Left renal pelvis (tissue), 4 donors: ENCODE results near the gene TUBGCP6. TPM values are rescaled to one million over a fixed set of nuclear protein-coding genes. Genes with fewer than 3 reads are reported as not detected.

Source experiments
- DNase-seq, 4 donors: peaks; one replicate each; pipeline ENCODE4 v3.0.0-alpha.2; 2013; ENCODE audit warnings: low read depth in 4 of 4, low spot score in 3 of 4
- polyA plus RNA-seq, 4 donors: library from polyadenylated mRNA; unstranded; fragments of 120-200 nt; gene quantifications; one replicate each; pipeline ENCODE4 v1.2.1, GENCODE V29; 2013; ENCODE audit not compliant: insufficient read length in 4 of 4

TUBGCP6 gene, protein sequence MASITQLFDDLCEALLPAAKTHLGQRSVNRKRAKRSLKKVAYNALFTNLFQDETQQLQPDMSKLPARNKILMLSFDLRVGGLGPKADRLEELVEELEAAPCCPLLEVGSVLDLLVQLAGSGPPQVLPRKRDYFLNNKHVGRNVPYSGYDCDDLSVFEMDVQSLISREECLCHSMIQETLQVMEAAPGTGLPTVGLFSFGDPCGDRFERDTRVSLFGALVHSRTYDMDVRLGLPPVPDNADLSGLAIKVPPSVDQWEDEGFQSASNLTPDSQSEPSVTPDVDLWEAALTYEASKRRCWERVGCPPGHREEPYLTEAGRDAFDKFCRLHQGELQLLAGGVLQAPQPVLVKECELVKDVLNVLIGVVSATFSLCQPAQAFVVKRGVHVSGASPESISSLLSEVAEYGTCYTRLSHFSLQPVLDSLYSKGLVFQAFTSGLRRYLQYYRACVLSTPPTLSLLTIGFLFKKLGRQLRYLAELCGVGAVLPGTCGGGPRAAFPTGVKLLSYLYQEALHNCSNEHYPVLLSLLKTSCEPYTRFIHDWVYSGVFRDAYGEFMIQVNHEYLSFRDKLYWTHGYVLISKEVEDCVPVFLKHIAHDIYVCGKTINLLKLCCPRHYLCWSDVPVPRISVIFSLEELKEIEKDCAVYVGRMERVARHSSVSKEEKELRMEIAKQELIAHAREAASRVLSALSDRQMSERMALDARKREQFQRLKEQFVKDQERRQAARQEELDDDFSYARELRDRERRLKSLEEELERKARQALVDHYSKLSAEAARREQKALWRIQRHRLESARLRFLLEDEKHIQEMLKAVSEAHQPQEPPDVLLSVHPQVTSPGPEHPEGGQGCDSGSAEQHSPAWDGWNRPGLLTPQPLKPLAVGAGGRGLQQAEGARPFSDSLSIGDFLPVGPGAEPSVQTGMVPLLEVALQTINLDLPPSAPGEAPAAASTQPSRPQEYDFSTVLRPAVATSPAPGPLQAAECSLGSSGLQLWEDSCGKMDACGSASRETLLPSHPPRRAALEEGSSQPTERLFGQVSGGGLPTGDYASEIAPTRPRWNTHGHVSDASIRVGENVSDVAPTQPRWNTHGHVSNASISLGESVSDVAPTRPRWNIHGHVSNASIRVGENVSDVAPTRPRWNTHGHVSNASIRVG (N-terminal part only)
- polyA plus RNA-seq, result 10 to 100 TPM; 24.2 to 47.3 (median 34.6) TPM

DNA sequence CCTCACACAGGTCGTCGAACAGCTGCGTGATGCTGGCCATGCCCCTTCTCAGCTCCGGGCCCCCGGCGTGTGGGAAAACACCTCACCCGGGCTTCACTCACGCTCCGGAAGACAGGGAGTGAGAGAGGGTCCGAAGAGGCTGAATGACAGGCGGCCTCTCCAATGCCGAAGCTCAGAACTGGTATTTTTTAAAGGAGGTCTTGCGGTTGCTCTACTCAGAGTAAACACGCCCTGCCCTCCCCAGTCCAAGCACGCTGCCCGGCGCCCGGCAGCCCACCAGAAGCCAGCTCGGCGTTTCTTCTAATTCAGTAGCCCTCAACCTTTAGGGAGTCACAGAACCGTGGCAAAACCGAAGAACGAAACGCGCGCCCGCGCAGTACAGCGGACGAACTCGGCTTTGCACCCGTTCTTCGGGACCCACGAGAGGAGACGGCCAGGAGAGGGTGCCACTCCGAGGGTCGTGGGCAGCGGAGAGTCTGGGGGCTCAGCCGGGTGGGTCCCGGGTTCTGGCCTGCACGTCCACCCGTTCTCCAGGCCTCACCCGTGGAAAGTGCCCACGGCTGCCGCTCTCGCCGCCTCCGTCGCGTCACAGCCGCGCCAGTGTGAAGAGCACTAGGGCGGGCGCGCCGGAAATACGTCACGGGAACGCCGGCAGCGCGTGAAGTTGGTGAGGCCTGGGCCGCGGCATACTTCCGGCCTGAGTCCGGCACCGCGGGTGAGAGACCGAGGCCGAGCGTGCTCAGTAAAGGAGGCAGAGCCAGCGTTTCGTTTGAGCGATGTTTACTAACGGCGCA, at the start of gene TUBGCP6:
Gene TUBGCP6 (minus strand): TSS at position 604 of the 794 bp plus-strand sequence. CDS start 564 bp downstream, at position 40.
- DNase-seq, result peak; percentile 79 to 89 (median 84)

DNA sequence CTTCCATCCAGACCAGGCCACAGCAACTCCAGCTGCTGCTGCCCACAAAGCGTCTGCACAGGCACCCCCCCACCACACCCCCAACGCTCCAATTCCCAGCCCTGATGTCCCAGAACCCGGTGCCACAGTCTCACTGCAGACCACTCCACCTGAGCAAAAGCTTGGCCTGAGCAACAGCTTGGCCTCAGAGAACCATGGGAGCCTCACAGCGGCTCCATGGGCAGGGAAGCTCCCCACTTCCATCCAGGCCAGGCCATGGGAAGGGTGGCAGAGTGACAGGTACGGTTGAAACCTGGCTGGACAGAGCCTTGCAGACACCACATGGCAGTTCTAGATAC, 49.5 kb upstream of the TUBGCP6 start:
- DNase-seq, result no peak

DNA sequence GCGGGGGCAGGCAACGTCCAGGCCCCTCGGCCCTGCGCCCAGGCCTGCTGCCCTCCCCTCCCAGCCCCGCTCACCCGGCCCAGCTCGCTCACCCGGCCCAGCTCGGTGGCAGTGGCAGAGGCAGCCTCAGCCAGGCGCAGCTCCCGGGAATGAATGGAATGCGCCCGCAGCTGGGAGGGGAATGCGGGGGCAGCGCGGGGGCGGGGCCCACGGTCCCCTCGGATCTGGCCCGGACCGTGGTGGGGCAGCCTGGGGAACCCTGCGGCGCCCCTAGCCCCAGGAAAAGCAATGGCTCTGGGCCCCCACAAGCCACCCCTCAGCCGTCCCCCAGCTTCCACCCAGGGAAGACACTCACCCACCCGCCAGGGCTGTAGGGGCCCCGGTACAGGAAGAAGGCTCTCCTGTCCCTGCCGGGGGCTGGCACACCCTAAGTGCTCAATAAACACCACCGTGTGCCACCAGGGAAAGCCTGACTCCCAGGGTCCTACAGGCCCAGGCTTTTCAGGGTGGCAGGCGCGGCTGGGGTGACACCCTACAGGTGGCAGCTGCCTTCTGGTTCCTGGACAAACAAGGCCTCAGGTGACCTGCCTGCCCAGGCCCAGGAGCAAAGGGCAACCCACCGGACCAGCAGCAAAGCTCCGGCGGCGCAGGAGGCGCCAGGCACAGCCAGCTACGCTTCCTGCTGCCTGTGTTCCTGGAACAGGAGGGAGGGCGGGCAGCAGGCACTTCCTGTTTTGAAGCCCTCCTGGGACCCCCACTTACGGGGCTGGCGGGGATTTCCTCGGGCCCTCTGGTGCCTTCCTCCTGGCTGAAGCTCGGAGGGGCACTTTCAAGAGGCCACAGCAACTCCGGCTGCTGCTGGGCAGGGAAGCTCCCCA, 48.9 kb upstream of the TUBGCP6 start:
- peak in 1 of 4 donors; percentile 62 for DNase-seq

DNA sequence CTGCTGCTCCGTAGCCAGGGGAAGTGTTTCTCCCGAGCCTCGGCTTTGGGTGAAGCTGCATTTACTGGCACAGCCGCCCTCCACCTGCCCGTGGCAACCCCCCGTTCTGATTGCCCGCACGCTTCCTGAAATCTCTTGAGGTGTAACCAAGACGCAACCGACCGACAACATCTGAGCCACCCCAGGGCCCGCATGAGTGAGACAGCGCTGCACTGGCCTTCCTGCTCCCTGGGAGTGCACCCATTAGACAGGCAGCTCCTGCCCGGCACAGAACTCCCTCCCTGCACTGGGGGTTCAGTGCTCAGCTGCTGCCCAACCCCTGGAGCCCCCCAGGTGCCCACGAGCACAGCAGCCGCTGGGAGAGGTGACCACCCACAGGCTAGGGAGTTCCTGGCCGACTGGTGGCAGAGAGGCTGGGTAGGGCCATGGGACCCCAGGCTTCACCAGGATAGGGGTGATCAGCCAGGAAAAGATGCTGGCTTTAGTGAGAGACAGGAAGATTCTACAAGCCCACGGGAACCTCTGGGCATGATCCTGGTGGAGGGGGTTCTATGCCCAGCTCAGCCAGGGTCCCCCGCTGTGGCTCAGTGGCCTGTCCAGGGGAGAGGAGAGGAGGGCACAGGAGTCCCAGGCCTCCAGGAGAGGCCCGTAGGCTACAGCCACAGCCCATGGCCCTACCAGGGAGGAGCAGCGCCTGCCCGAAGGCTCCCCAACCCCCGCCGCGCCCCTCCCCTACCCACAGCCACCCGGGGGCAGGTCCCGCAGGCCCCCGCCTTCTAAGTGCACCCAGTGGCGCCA, 48.0 kb upstream of the TUBGCP6 start:
- no peak for DNase-seq

DNA sequence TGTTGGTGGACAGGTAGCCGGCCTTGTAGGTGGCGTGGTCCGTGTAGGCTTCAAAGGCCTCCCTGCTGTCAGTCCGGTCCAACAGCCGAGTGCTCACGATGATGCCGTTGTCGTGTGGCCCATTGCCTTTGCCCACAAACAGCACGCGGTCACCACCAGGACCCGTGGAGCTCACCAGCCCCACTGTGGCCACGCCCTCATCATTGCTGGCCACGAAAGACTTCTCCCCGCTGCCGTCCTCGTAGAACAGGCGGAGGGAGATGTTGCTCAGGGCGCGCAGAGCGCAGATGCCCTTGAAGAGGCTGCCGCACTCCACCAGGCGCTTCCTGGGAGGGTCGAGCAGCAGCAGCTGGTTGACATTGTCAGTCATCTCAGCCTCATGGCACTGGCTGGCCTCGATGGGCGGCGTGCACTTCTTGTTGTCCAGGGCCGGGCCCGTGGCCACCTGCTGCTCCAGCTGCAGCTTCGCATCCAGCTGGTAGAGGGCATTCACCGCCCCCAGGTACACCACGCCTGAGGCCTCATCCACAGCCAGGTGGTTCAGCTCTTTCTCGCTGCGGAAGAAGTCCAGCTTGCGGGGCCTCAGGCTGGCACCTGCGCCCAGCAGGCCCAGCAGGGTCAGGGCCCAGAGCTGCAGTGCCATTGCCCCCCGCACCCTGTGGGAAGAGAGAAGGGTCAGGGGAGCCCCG, 45.3 kb upstream of the TUBGCP6 start:
- no peak for DNase-seq

DNA sequence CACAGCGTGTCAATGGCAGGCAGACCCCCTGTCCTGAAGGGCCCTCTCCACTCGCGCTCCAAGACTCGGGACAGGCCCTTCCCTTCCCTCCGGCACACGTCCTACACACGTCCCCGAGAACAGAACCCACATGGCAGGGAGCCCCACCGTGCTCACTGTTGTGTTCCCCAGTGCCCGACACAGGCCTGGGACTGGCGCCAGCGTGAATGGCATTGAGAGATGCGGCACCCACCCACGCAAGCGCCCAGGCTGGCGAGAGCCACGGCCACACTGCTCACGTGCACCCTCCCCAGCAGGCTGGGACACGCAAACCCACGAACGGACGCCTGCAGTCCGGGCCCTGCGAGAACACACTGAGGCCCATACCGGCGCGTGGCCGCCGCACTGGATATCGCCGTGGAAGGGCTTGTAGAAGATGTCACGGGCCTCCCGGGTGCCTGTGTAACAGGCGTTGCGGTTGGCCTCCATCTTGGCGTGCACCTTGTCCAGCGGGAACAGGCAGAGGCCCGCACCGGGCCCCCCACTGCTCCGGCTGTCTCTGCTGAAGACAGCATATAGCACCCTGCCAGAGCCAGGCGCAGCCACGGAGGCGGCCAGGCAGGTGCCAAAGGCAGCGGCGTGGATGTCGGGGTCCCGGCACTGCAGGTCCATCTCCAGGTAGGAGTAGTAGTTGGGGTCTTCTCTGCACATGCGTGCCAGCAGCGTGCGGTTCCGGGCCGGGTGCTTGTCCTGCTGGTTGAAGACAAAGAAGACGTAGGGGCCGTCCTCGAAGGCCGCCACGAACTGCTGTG, 44.5 kb upstream of the TUBGCP6 start:
- DNase-seq, result no peak

DNA sequence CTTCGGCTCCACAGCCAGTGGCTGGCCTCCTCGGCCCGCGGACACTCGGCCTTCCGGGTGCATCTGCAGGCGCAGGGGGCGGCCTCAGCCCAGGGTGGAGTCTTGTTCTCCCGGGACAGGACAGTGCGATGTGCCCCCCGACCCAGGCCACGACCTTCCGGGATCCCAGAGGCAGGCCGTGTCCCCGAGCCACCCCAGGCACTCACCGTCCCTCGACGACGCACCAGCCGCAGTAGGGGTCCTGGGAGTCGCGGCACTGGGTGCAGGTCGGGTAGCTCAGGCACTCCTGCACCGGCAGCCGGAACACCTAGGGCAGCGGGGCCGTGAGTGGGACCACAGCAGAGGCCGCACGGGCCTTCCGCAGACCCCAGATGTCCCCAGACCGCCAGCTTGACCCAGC, 42.9 kb upstream of the TUBGCP6 start:
- no peak for DNase-seq

DNA sequence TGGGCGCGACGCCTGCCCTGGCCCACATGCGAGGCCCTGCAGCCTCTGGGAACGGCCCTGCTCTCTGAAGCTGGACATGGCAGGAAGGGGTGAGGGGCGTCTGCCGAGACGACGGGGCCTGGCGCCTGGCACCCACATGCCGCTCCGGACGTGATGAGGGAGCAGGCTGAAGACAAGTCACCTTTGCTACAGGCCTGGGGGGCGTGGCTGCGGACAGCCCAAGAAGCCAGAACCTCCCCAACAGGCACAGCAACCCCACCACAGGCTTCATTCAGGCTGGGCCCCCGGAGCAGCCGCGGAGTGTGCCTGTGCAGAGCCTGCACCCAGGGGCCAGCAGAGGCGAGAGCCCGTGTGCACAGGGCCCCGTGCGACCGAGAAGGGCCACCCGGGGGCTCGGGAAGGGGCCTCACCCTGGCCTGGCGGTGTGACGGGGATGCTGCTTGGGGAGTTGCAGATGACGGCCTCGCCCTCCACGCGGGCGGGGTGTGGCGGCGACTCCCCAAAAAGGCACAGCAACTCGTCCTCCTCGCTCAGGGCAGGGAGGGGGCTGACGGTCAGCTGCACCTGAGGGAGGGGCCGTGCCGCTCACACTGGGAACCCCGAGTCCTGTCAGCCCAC, 42.0 kb upstream of the TUBGCP6 start:
- DNase-seq, result no peak

DNA sequence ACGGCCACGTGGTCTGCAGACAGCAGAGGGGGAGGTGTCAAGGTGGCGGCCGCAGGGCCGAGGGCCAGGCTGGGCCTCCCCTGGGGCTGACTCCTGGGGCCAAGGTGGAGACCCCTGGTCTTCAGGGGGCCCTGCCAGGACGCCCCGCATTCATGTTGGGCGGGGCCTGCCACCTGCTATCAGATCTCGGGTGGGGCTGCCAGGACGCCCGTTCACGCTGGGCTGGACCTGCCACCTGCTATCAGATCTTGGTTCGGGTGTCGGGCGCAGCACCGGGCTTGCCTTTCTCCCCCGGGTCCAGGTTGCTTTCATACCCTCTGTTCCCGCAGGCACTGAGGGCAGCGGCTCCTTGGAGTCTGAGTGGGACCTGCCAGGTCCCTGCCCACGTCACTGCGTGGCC, 41.5 kb upstream of the TUBGCP6 start:
- no peak for DNase-seq

DNA sequence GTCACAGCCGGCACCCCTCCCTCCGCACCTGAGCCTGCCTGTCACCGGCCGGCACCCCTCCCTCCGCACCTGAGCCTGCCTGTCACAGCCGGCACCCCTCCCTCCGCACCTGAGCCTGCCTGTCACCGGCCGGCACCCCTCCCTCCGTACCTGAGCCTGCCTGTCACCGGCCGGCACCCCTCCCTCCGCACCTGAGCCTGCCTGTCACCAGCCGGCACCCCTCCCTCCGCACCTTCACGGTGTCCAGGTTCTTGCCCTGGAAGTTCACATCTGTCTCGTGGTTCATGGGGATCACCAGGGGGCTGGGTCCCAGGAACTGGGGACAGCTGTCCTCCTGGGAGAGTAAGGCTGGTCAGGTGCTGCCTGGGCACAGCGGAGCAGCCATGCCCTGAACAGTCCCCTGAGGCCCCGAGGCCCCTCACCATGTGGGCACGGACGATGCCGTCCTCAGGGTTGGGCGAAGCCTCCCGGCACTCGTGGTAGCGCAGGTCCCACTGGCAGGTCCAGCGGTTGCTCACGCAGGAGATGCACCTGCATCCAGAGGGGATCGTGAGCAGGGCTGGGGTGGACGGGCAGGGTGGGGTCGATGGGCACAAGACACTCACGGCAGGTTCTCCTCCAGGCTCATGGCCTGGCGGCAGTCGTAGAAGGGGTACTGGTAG, 40.9 kb upstream of the TUBGCP6 start:
- no peak for DNase-seq

DNA sequence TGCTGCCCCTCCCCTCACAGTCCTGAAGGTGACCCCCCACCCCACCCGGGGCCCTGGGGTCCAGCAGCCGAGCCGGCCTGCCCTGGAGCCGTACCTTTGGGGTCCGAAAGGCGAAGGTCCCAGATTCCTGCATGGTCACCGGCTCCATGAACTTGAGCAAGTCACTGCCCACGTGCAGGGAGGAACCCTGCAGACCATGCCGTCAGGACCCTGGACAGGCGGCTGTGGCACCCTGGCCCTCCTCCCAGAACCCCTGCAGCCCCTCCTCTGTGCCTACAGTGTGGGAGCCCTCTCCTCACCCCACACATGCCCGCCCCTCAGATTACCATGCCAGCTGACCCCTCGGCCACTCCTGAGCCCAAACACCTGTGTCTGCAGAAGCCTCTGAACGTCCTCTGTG, 39.7 kb upstream of the TUBGCP6 start:
- DNase-seq, result no peak

DNA sequence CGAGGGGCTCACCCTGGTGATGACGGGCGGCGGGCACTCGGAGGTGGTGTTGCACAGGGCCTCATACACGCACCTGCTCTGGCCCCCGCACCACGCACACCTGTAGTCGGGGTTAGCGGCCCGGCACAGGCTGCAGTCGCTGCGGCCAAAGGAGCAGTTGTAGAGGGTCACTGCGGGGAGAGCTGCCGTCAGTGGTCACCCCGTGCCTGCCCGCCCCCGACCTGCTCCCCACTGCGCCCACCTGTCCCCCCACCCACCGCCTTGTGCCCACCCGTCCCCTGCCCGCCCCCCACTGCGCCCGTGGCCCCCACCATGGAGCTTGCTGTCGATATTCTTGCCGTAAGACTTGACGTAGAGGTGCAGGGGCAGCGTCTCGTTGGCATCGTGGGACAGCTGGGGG, 39.0 kb upstream of the TUBGCP6 start:
- DNase-seq, result no peak

DNA sequence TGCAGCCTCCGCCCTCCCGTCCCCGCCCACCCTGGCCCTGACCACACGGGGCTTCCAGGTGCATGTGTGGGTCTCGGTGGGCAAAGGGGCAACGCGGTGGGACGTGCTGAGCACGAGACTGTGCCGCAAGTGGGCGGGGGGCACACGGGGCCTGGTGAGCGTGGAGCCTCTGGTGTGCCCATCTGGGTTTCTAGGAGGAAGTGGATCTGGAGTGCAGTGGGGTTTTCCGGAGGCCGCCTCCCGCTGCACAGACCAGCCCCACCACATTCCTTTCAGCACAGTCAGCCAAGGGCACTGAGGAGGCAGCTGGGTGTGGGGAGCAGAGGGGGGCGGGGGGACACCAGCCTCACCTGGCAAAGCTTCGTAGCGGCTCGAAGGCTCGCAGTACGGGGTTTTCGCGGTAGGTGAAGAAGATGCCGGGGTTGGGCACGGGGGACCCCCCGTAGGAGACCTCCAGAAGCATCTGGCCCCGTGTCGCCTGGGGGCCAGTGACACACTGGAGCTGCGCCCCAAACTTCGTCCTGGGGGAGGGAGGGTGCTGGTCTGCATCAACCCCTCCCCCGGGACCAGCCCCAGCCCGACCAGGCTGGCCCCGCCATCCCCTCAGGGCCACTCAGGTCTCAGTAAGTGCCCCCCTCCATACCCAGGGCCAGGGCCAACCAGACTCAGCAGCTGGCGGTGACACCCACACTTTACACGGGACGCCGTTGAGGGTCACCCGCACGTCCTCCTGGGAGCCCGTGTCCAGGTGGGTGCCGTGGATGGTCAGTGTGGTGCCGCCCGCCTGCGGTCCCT, 37.7 kb upstream of the TUBGCP6 start:
- DNase-seq, result no peak

DNA sequence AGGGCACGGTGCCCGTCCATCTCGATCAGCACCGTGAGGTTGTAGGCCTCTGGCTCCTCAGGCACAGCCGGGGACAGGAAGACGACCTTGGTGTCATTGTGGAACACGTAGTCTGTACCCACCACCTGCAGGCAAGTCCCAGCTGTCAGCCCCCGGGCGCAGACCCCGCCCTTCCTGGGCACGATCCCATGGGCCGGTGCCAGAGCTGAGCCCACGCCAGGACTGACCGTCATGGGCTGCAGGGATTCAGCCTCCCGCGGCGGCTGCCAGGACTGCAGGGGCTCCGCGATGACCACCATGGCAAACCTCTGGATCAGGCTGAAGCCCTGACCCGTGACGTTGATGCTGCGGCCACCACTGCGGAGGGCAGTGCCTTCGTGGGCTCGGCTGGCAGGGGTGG, 37.1 kb upstream of the TUBGCP6 start:
- DNase-seq, result no peak

DNA sequence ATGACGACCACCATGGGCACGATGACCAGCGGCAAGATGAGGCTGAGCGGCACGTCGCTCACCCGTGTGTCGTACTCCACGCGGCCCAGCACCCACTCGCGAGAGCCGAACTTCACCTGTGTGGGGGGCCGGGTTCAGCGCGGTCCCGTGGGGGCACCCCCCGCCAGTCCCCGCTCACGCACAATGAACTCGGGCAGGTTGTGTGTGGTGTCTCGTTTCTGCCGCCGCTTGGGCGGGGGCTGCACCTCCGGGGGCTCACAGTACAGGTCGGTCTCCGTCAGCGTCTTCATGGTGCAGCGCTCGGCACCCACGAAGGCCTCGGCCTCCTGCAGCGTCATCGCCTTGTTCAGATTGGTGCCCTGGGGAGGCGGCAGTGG, 36.5 kb upstream of the TUBGCP6 start:
- DNase-seq, result no peak
